WTC11 (cell line): Measurements from ENCODE around the gene CANX. TPM values are rescaled to one million over a fixed set of nuclear protein-coding genes. Genes with fewer than 3 reads are reported as not detected.

Source experiments
- ATAC-seq: fragments of 200-7000 bp; cut with Tn5 transposase; 2 replicates; pipeline ENCODE4 v1.10.0; 2021; ENCODE audit warnings: mild to moderate bottlenecking, moderate library complexity
- CTCF ChIA-PET: fragments of 300-600 bp; sonication (Branson Sonifier 250); formaldehyde crosslinking; loops from one replicate; lab custom pipeline; 2021; ENCODE audit warnings: antibody characterized with exemption; lab: Charles Lee
- POLR2A ChIA-PET: fragments of 350-600 bp; sonication (Branson Sonifier 250); formaldehyde crosslinking; loops from one replicate; lab custom pipeline; 2021; ENCODE audit warnings: antibody characterized with exemption; lab: Charles Lee
- DNase-seq: peaks from one replicate; pipeline ENCODE4 v3.0.0; 2021; ENCODE audit warnings: low spot score
- H3K27ac Mint-ChIP-seq: 2 replicates; pipeline ENCODE4 v1.8.0; 2021; ENCODE audit warnings: mixed read lengths
- H3K27me3 Mint-ChIP-seq: 2 replicates; pipeline ENCODE4 v1.8.0; 2021; ENCODE audit warnings: low read depth, mild to moderate bottlenecking, moderate library complexity, mixed read lengths
- H3K36me3 Mint-ChIP-seq: 2 replicates; pipeline ENCODE4 v1.8.0; 2021; ENCODE audit warnings: mixed read lengths
- H3K4me1 Mint-ChIP-seq: 2 replicates; pipeline ENCODE4 v1.8.0; 2022; ENCODE audit warnings: mixed read lengths
- H3K4me3 Mint-ChIP-seq: 2 replicates; pipeline ENCODE4 v1.8.0; 2021; ENCODE audit warnings: mild to moderate bottlenecking, moderate library complexity, mixed read lengths
- H3K9me3 Mint-ChIP-seq: 2 replicates; pipeline ENCODE4 v1.8.0; 2021; ENCODE audit warnings: mixed read lengths
- CREM ChIP-seq: sonication (generic); formaldehyde crosslinking; IDR thresholded peaks from 2 replicates; pipeline ENCODE4 v1.8.1; 2022; ENCODE audit warnings: mild to moderate bottlenecking, missing genetic modification reagents, moderate library complexity
- ESRRA ChIP-seq: sonication (generic); formaldehyde crosslinking; IDR thresholded peaks from 2 replicates; pipeline ENCODE4 v1.8.1; 2022; ENCODE audit warnings: mild to moderate bottlenecking, missing genetic modification reagents, borderline replicate concordance
- FOXJ3 ChIP-seq: sonication (generic); formaldehyde crosslinking; IDR thresholded peaks from 2 replicates; pipeline ENCODE4 v1.9.0; 2021; ENCODE audit warnings: missing genetic modification reagents, mild to moderate bottlenecking, borderline replicate concordance
- FOXP1 ChIP-seq: sonication (generic); formaldehyde crosslinking; IDR thresholded peaks from 2 replicates; pipeline ENCODE4 v1.8.0; 2022; ENCODE audit warnings: missing genetic modification reagents, mild to moderate bottlenecking, moderate library complexity, borderline replicate concordance
- GRHL2 ChIP-seq: fragments of 250-450 bp; sonication (Bioruptor Pico); IDR thresholded peaks from 2 replicates; pipeline ENCODE4 v1.8.0; 2022; ENCODE audit warnings: mild to moderate bottlenecking, moderate library complexity; ENCODE audit not compliant: insufficient replicate concordance, severe bottlenecking
- JAZF1 ChIP-seq: fragments of 250-450 bp; sonication (Bioruptor Pico); IDR thresholded peaks from 2 replicates; pipeline ENCODE4 v1.9.0; 2021; ENCODE audit warnings: moderate library complexity, mild to moderate bottlenecking, inconsistent platforms
- JUN ChIP-seq: sonication (generic); formaldehyde crosslinking; IDR thresholded peaks from 2 replicates; pipeline ENCODE4 v1.8.0; 2023; ENCODE audit warnings: mild to moderate bottlenecking, missing genetic modification reagents
- KAT7 ChIP-seq: sonication (generic); formaldehyde crosslinking; IDR thresholded peaks from 2 replicates; pipeline ENCODE4 v1.8.1; 2023; ENCODE audit warnings: missing genetic modification reagents, mild to moderate bottlenecking, borderline replicate concordance
- MXD4 ChIP-seq: fragments of 250-450 bp; sonication (Bioruptor Pico); IDR thresholded peaks from 2 replicates; pipeline ENCODE4 v1.8.0; 2021; ENCODE audit warnings: mild to moderate bottlenecking, moderate library complexity, borderline replicate concordance
- MYBL2 ChIP-seq: sonication (generic); formaldehyde crosslinking; IDR thresholded peaks from 2 replicates; pipeline ENCODE4 v1.8.1; 2023; ENCODE audit warnings: mild to moderate bottlenecking, moderate library complexity, missing genetic modification reagents
- NFATC4 ChIP-seq: fragments of 250-450 bp; sonication (Bioruptor Pico); IDR thresholded peaks from 2 replicates; pipeline ENCODE4 v1.9.0; 2021; ENCODE audit warnings: mild to moderate bottlenecking
- NR1H2 ChIP-seq: sonication (generic); formaldehyde crosslinking; IDR thresholded peaks from 2 replicates; pipeline ENCODE4 v1.9.0; 2021; ENCODE audit warnings: mild to moderate bottlenecking, moderate library complexity, missing genetic modification reagents
- PRRX2 ChIP-seq: fragments of 250-450 bp; sonication (Bioruptor Pico); IDR thresholded peaks from 2 replicates; pipeline ENCODE4 v1.8.0; 2021; ENCODE audit warnings: mild to moderate bottlenecking
- RELA ChIP-seq: sonication (generic); formaldehyde crosslinking; IDR thresholded peaks from 2 replicates; pipeline ENCODE4 v1.8.1; 2022; ENCODE audit warnings: missing genetic modification reagents, mild to moderate bottlenecking, borderline replicate concordance
- RORB ChIP-seq: fragments of 250-450 bp; sonication (Bioruptor Pico); IDR thresholded peaks from 2 replicates; pipeline ENCODE4 v1.9.0; 2021; ENCODE audit warnings: mild to moderate bottlenecking
- SMAD3 ChIP-seq: sonication (generic); formaldehyde crosslinking; IDR thresholded peaks from 2 replicates; pipeline ENCODE4 v1.8.0; 2022; ENCODE audit warnings: missing genetic modification reagents, mild to moderate bottlenecking, borderline replicate concordance
- SMAD4 ChIP-seq: sonication (generic); formaldehyde crosslinking; IDR thresholded peaks from 2 replicates; pipeline ENCODE4 v1.8.0; 2022; ENCODE audit warnings: mild to moderate bottlenecking, missing genetic modification reagents
- TCF7 ChIP-seq: sonication (generic); formaldehyde crosslinking; IDR thresholded peaks from 2 replicates; pipeline ENCODE4 v1.8.0; 2022; ENCODE audit warnings: mild to moderate bottlenecking, low read depth, missing genetic modification reagents, moderate library complexity
- ZBTB21 ChIP-seq: sonication (generic); formaldehyde crosslinking; IDR thresholded peaks from 2 replicates; pipeline ENCODE4 v1.8.1; 2023; ENCODE audit warnings: mild to moderate bottlenecking, missing genetic modification reagents, borderline replicate concordance
- ZNF317 ChIP-seq: sonication (generic); formaldehyde crosslinking; IDR thresholded peaks from 2 replicates; pipeline ENCODE4 v1.8.1; 2023; ENCODE audit warnings: low read depth, mild to moderate bottlenecking, moderate library complexity, missing genetic modification reagents, borderline replicate concordance
- ZNF396 ChIP-seq: fragments of 250-450 bp; sonication (Bioruptor Pico); IDR thresholded peaks from 2 replicates; pipeline ENCODE4 v1.8.0; 2021; ENCODE audit warnings: mild to moderate bottlenecking, moderate library complexity, borderline replicate concordance
- ZNF416 ChIP-seq: fragments of 250-450 bp; sonication (Bioruptor Pico); IDR thresholded peaks from 2 replicates; pipeline ENCODE4 v1.9.0; 2021; ENCODE audit warnings: mild to moderate bottlenecking, inconsistent platforms
- total RNA-seq: library from RNA; stranded (reverse); gene quantifications from 3 replicates; pipeline ENCODE4 v1.2.3, GENCODE V29; 2021
- TF ChIP-seq, protein P1 (sequence below): sonication (generic); formaldehyde crosslinking; IDR thresholded peaks from 2 replicates; pipeline ENCODE4 v1.8.1; 2023; ENCODE audit warnings: mild to moderate bottlenecking, missing genetic modification reagents
- TF ChIP-seq, protein P2 (sequence below): sonication (generic); formaldehyde crosslinking; IDR thresholded peaks from 2 replicates; pipeline ENCODE4 v1.8.1; 2022; ENCODE audit warnings: mild to moderate bottlenecking, moderate library complexity, missing genetic modification reagents
- TF ChIP-seq, protein P3 (sequence below): sonication (generic); formaldehyde crosslinking; IDR thresholded peaks from 2 replicates; pipeline ENCODE4 v1.8.1; 2022; ENCODE audit warnings: missing genetic modification reagents, borderline replicate concordance
- TF ChIP-seq, protein P4 (sequence below): sonication (generic); formaldehyde crosslinking; conservative IDR thresholded peaks from 2 replicates; pipeline ENCODE4 v1.8.1; 2023; ENCODE audit warnings: mild to moderate bottlenecking, low read depth, missing genetic modification reagents, moderate library complexity
- TF ChIP-seq, protein P5 (sequence below): sonication (generic); formaldehyde crosslinking; IDR thresholded peaks from 2 replicates; pipeline ENCODE4 v1.8.1; 2023; ENCODE audit warnings: mild to moderate bottlenecking, moderate library complexity, missing genetic modification reagents

Gene CANX
- total RNA-seq, 1 experiment from 2014 or later: 611 TPM

DNA sequence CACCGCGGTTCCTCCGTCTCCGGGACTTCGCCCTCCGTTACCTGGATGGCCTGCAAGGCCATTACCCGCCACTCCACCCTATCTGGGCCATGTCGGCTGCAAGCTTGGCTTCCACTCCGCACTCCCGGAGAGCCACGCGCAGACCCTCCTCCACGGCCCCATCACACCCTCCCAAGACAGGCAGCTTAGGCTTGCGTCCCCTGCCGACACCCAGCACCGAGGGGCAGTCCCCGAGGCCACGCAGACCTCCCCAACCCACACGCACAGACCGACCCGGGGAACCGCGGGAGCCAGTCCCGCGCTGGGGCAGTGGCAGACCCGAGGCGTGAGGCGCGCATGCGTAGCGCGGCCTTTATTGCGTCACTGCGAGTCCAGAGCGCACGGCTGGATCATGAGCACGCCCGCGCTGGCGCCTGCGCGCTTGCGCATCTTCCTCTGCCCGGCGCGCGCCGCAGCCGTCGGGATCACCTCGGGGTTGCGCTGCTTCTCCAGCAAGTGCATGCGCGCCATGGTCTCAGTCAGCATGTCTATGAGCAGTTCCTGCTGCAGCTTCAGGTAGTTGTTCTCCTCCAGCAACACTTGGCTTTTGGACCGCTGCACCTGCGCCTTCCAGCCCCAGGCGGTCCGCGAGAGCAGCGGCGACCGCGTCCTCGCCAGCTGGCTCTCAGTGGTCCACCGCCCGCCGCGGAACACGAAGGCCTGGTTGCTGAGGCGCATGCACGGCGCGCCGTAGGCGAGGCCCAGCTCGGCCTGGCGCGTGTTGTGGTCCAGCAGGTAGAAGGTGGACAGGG lies 20.3 kb upstream of the CANX start (continued):
- TF ChIP-seq GRHL2 (CRISPR knock-in tag) (no peak), JAZF1 (CRISPR knock-in tag) (no peak), CREM (CRISPR knock-in tag) (peak; percentile 92), SMAD4 (CRISPR knock-in tag) (no peak), ZBTB21 (CRISPR knock-in tag) (peak; percentile 84), TCF7 (CRISPR knock-in tag) (peak; percentile 97), SMAD3 (CRISPR knock-in tag) (peak; percentile 97), FOXP1 (CRISPR knock-in tag) (peak; percentile 99), RELA (peak; percentile 97), FOXJ3 (peak; percentile 91; the same call in 1 of the 2 replicates), MYBL2 (CRISPR knock-in tag) (peak; percentile 98), NR1H2 (CRISPR knock-in tag) (0 out of 2 replicates have a peak, but pooled peaks have one; percentile 90), ESRRA (CRISPR knock-in tag) (peak; percentile 95), ZNF416 (CRISPR knock-in tag) (no peak), MXD4 (CRISPR knock-in tag) (no peak), JUN (CRISPR knock-in tag) (no peak; the same call in 1 of the 2 replicates)
- TF ChIP-seq, protein P1, sequence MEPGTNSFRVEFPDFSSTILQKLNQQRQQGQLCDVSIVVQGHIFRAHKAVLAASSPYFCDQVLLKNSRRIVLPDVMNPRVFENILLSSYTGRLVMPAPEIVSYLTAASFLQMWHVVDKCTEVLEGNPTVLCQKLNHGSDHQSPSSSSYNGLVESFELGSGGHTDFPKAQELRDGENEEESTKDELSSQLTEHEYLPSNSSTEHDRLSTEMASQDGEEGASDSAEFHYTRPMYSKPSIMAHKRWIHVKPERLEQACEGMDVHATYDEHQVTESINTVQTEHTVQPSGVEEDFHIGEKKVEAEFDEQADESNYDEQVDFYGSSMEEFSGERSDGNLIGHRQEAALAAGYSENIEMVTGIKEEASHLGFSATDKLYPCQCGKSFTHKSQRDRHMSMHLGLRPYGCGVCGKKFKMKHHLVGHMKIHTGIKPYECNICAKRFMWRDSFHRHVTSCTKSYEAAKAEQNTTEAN: peak; percentile 98
- TF ChIP-seq, protein P2, sequence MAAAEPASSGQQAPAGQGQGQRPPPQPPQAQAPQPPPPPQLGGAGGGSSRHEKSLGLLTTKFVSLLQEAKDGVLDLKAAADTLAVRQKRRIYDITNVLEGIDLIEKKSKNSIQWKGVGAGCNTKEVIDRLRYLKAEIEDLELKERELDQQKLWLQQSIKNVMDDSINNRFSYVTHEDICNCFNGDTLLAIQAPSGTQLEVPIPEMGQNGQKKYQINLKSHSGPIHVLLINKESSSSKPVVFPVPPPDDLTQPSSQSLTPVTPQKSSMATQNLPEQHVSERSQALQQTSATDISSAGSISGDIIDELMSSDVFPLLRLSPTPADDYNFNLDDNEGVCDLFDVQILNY: peak; percentile 98
- TF ChIP-seq, protein P3, sequence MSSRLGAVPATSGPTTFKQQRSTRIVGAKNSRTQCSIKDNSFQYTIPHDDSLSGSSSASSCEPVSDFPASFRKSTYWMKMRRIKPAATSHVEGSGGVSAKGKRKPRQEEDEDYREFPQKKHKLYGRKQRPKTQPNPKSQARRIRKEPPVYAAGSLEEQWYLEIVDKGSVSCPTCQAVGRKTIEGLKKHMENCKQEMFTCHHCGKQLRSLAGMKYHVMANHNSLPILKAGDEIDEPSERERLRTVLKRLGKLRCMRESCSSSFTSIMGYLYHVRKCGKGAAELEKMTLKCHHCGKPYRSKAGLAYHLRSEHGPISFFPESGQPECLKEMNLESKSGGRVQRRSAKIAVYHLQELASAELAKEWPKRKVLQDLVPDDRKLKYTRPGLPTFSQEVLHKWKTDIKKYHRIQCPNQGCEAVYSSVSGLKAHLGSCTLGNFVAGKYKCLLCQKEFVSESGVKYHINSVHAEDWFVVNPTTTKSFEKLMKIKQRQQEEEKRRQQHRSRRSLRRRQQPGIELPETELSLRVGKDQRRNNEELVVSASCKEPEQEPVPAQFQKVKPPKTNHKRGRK: no peak

DNA sequence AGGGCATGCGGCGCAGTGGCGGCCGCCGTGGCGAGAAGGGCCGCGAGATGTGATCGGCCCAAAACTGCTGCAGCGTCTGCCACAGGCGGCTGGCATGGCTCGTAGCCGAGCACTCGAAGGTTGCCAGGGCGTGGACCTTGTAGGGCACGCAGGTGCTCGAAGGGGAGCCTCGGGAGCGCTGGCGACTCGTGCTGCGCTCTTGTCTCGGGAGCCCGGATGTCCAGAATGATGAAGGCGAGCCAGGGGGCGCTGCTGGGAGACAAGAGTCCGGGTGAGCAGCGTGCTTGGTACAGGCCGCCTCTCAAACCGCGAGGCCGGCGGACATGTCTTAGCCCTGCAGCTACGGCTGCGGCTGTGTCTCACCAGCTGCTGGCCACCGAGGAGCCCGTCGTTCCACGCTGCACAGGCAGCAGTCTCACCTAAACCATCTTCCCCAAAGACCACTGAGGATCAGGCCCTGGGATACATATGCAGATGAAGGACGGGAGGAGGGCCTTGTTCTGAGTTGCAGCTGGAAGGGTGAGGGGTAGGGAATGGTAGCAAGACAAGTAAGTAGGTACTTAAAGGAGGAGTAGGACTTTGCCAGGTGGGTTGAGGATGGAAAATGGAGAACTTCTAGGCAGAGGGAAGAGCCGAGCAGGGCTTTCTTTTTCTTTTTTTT lies 19.6 kb upstream of the CANX start:
- peaks cover 13% of the 10 kb centered on the region for H3K4me1 Mint-ChIP-seq
- peaks cover 15% of the 10 kb centered on the region for H3K27me3 Mint-ChIP-seq
- peaks cover 4% of the 10 kb centered on the region; the same call in 1 of the 2 replicates for H3K9me3 Mint-ChIP-seq
- DNase-seq (peak; percentile 84), ATAC-seq (peak; percentile 55)
- POLR2A ChIA-PET: interaction anchor here (0.6 to 2.7 kb wide), 5 partner anchors 10 to 328 kb away, joined by 3 to 15 read pairs (median 7); partner anchors contain the start of gene HNRNPH1
- CTCF ChIA-PET: interaction anchor here (0.7 to 3.3 kb wide), 10 partner anchors 10 to 100 kb away, joined by 3 to 27 read pairs (median 4); partner anchors contain the start of gene MAML1
- peak overlapping the region; percentile 92 for H3K4me3 Mint-ChIP-seq
- H3K36me3 Mint-ChIP-seq: peaks cover 15% of the 10 kb centered on the region
- peak overlapping the region; percentile 77 for H3K27ac Mint-ChIP-seq
- no peak for TF ChIP-seq PRRX2
- no peak for TF ChIP-seq ZNF396 (CRISPR knock-in tag)
- TF ChIP-seq ZNF317: no peak; the same call in 1 of the 2 replicates
- TF ChIP-seq RORB (CRISPR knock-in tag): no peak
- TF ChIP-seq, protein P4, sequence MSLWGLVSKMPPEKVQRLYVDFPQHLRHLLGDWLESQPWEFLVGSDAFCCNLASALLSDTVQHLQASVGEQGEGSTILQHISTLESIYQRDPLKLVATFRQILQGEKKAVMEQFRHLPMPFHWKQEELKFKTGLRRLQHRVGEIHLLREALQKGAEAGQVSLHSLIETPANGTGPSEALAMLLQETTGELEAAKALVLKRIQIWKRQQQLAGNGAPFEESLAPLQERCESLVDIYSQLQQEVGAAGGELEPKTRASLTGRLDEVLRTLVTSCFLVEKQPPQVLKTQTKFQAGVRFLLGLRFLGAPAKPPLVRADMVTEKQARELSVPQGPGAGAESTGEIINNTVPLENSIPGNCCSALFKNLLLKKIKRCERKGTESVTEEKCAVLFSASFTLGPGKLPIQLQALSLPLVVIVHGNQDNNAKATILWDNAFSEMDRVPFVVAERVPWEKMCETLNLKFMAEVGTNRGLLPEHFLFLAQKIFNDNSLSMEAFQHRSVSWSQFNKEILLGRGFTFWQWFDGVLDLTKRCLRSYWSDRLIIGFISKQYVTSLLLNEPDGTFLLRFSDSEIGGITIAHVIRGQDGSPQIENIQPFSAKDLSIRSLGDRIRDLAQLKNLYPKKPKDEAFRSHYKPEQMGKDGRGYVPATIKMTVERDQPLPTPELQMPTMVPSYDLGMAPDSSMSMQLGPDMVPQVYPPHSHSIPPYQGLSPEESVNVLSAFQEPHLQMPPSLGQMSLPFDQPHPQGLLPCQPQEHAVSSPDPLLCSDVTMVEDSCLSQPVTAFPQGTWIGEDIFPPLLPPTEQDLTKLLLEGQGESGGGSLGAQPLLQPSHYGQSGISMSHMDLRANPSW (CRISPR knock-in tag): no peak
- TF ChIP-seq, protein P5, sequence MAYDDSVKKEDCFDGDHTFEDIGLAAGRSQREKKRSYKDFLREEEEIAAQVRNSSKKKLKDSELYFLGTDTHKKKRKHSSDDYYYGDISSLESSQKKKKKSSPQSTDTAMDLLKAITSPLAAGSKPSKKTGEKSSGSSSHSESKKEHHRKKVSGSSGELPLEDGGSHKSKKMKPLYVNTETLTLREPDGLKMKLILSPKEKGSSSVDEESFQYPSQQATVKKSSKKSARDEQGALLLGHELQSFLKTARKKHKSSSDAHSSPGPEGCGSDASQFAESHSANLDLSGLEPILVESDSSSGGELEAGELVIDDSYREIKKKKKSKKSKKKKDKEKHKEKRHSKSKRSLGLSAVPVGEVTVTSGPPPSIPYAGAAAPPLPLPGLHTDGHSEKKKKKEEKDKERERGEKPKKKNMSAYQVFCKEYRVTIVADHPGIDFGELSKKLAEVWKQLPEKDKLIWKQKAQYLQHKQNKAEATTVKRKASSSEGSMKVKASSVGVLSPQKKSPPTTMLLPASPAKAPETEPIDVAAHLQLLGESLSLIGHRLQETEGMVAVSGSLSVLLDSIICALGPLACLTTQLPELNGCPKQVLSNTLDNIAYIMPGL (CRISPR knock-in tag): 0 out of 2 replicates have a peak, but pooled peaks have one; percentile 58
- TF ChIP-seq NFATC4 (CRISPR knock-in tag): no peak
- 0 out of 2 replicates have a peak, but pooled peaks have one; percentile 23 for TF ChIP-seq KAT7 (CRISPR knock-in tag)
- TF ChIP-seq NR1H2 (CRISPR knock-in tag): no peak; the same call in 1 of the 2 replicates
